HG02759 (cell line): ENCODE results near the gene IGFL2.
"Not testable (repeated sequence)": the region's sequence is repeated elsewhere in the genome, so short reads cannot be mapped to it uniquely, and the experiment has no call there.

ENCODE experiments used
- ATAC-seq: cut with Tn5 transposase; IDR thresholded peaks from one replicate; pipeline ENCODE4 v1.9.1; 2021; ENCODE audit warnings: mild to moderate bottlenecking, moderate library complexity; ENCODE audit not compliant: unreplicated experiment

The IGFL2 gene

DNA sequence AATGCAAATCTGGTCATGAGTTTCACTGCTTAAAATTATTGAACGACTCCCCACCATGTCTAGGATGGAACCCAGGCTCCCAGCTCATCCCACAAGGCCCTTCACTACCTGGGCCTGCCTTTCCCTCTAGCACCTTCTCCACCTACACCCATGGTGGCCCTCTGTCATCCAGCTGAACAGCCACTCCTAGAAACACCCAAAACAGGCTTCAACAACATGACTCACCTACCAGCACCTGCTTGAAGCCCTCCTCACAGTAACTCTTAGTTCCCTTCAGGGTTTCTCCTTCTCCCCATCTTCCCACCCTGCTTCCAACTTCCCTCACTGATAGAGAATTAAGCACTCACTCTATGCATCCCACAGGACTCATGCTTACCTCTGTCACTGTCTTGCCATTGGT is 6.6 kb upstream of the IGFL2 start:
- no peak for ATAC-seq

DNA sequence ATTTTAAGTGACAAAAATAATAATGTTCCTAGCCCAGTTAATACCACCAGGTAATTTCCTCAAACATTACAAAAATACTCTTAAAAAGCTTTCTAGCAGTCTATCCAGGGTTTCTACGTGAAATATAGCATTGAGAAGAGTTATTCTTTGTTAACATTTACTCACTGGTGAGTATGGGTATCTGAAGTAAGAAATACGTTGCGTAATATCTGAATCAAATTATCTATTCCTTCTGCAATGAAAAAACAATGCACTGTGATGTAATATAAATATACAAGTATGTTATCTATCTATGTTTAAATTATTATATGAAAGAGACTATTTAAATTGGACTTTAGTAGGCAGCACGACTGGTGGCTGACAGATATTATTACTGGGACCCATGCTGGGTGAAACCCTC is 5.7 kb upstream of the IGFL2 start:
- no peak for ATAC-seq

DNA sequence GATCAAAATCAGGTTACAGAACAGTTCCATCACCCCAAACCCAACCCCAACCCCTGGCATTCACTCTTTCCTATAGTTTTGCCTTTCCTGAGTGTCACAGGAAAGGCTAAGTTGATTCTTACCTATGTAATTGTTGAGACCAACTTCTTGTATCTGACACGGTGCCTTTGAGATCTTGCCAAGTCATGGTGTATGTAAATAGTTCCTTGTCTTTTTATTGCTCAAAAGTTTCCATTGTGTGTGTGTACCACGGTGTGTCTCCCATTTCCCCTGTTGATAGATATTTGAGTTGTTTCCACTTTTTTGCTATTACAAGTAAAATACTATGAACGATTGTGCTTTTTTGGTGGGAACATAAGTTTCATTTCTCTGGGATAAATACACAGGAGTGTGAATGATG is 3.3 kb upstream of the IGFL2 start:
- ATAC-seq, result no peak

DNA sequence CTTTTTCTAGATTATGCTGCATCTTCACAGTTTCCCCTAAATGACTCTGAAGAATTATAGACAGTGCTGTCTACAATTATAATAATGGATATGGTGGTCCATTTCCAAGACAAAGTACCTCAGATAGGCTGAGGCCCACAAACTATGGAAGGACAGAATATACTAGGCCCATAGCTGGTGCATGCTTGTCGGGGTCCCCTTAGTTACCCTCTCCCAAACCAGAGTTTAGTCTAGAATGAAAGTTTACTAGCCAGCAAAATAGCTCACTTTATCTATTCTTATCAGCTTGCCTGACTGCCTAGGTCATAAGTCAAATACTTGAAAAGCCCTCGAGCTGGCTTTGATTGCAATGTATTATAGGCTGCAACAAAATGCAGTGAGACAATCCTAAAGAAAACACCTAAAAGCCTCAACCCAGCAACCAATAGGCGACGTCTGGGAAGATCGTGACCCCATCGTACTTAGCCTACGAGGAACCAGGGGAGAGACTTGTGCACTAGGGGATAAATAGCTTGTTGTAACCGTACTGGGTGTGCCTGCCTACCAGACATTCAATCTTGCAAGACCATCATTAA is 785 bp upstream of the IGFL2 start:
- no peak for ATAC-seq

DNA sequence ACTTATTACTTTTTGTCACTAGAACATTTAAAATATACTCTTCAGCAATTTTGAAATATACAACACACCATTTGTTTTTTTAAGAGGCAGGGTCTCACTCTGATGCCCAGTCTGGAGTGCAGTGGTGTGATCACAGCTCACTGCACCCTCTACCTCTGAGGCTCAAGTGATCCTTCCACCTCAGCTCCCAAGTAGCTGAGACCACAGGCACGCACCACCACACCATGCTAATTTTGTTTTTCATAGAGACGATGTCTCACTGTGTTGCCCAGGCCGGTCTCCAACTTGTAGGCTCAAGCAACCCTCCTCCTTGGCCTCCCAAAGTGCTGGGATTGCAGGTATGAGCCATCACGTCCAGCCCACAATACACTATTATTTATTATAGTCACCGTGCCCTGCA is 2.6 kb downstream of the IGFL2 start:
- ATAC-seq, result no peak

DNA sequence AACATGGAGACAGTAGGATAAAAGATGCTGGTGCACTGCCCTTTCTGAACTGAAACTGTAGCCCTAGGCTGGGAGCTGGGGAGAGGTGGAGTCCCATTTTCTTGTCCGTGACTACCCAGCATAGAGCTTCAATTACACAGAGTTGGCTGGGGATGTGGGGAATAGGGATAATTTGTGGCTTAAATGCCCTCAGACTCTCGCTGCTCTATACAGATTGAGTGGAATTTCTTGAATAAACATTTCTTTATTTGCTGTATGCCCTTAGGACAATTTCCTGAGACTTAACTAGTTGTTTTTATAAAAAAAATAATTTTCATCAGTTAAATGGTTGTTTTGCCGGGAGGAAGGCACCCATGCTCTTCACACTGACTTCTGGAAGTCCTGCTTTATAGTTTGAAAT is 7.2 kb downstream of the IGFL2 start:
- no peak for ATAC-seq

DNA sequence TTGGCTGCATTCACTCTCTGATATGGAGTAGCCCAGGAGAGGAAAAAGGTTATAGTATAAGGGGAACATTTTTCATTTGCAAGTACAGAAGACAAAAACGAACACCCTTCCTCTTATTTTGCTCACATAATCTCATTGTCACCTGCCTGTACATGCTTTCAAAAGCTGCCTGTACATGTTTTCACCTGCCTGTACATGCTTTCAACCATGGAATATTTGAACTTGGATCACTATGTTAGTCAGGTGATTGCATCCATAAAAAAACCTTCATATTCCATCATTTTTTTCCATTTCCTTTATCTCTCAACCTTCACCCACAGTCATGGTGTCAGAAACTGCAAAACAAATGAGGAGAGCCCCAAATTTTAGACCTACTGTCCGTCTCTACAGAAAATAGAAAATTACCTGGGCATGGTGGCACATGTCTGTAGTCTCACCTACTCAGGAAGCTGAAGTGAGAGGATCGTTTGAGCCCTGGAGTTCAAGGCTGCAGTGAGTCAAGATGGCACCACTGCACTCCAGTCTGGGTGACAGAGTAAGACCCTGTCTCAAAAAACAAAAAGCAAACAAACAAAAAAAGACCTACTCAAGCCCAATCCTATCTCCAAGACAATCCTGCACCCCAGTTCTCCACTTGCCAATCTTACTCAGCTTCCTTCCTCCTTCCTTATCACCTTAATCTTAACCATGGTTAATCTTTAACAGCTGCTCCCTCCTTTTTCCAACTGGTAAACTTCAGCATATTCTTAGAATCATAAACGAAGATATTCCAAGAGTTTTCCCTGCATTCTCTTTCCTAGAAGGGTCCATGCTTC is 11.6 kb downstream of the IGFL2 start:
- no peak for ATAC-seq

DNA sequence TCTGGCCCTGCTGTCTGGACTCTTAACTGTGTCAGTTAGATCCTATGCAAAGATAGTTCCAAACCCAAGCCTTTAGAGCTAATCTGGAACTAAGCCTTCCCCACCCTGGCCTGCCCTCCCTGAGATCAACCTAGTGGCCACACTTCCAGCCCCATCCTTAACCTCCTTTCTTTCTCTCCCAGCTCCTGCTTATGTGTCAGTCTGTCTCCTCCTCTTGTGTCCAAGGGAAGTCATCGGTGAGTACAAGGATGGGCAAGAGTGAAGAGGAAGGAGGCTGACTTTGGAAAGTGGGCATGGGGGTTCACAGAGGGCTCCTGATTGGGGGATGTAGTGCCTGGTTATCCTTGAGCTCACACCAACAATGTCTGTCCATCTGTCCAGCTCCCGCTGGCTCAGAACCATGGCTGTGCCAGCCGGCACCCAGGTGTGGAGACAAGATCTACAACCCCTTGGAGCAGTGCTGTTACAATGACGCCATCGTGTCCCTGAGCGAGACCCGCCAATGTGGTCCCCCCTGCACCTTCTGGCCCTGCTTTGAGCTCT is 12.3 kb downstream of the IGFL2 start:
- ATAC-seq, result no peak

DNA sequence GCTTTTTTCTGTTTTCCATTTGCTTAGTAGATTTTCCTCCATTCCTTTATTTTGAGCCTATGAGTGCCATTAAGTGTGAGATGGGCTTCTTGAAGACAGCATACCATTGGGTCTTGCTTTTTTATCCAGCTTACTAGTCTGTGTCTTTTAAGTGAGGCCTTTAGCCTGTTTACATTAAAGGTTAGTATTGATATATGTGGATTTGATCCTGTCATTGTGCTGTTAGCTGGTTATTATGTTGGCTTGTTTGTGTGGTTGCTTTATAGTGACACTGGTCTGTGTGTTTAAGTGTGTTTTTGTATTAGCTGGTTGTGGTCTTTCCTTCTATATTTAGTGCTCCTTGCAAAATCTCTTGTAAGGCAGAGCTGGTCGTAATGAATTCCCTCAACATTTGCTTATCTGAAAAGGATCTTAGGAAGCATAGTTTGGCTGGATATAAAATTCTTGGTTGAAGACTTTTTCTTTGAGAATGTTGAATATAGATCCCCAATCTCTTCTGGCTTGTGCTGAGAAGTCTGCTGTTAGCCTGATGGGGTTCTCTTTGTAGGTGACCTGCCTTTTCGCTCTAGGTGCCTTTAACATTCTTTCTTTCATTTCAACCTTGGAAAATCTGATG is 13.7 kb downstream of the IGFL2 start:
- ATAC-seq, result not testable (repeated sequence)

DNA sequence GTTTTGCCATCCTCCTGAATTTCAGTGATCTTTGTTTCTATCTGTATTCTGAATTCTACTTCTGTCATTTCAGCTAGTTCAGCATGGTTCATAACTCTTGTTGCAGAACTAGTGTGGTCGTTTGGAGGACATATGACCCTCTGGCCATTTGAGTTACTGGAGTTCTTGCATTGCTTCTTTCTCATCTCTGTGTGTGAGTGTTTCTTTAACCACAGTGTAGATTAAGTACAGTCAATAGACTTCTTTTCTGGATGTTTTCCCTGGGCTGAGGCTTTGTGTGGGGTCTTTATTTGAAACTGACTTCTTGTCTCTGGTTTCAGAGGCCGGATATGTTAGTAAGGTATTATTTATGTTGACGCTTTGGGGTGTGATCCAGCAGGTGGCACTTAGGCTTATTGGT is 14.7 kb downstream of the IGFL2 start:
- no peak for ATAC-seq

DNA sequence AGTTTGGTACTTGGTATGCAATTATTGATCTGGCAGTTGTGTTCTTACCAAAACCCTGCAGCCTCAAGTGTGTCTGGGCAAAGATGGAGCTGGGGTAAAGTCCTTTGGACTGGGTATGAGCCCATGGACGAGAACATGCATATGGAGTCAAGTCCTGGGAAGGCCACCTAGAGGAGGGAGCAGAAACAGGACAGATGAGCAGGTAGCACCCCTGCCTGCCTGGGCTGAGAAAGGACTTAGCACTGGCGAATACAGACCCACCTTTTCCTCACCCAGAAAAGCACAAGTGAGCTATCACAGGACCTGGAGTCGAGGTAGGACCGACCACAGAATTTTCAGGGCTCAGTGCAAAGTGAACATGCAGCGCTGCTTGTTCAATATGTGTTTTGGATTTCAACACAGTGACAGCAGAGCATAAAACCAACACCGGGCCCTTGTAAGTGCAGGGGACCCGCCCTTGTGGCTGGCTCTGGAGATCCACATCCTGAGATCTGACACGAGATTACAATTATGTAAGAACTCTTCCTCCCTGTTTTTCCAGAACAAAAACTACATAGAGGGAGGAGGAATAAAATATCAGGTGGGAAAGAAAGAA is 25.9 kb downstream of the IGFL2 start:
- ATAC-seq, result no peak

DNA sequence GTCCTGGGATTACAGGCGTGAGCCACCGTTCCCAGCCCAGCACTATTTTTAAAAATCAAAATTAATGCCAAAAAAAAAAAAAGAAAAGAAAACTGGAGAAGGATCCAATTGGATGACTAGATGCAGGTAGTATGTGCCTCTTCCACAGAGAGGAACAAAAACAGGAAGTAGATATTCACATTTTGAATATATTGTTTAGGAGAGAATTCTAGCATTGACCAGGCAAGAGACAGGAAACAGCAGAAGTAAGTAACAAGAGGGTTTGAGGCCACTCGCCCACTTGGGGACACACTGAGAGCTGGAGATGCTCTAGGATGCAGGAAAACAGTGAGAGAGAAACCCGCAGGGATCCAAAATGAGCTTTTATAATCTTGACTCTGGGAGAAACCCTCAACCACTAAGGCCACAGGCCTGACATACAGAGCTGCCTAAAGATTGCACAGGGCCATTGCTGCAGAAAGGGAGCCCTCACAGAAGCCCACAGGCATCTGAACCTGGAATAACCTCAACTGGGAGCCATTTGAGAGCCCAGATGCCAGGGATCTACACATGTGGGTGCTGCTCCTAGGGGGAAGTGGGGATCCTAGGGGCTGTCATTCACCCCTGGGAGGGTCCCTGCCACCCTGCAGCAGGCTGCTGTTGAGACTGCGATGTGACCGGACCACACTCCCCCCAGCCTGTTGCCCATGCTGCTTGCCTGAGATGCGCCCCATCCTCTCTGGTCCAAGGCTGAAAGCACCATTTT is 28.2 kb downstream of the IGFL2 start:
- no peak for ATAC-seq

DNA sequence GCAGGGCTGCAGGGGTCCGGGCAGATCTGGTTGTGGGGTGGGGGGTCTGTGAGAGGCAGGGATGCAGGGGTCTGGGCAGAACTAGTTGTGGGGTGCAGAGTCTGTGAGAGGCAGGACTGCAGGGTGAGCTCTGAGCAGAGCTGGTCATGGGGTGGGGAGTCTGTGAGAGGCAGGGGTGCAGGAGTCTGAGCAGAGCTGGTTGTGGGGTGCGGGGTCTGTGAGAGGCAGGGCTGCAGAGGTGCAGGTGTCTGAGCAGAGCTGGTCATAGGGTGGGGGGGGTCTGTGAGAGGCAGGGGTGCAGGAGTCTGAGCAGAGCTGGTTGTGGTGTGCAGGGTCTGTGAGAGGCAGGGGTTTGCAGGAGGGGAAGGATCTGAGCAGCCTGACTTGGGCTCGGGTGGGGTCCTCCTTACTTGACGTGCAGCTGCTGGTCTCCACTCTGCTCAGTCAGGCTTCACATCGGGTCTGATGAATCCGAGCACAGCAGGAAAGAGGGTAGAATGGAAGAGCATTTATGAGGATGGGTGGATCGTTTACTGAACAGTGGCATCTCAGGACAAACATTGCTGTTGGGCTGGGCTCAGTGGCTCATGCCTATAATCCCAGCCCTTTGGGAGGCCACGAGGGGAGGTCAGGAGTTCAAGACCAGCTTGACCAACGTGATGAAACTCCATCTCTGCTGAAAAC is 31.2 kb downstream of the IGFL2 start:
- no peak for ATAC-seq

DNA sequence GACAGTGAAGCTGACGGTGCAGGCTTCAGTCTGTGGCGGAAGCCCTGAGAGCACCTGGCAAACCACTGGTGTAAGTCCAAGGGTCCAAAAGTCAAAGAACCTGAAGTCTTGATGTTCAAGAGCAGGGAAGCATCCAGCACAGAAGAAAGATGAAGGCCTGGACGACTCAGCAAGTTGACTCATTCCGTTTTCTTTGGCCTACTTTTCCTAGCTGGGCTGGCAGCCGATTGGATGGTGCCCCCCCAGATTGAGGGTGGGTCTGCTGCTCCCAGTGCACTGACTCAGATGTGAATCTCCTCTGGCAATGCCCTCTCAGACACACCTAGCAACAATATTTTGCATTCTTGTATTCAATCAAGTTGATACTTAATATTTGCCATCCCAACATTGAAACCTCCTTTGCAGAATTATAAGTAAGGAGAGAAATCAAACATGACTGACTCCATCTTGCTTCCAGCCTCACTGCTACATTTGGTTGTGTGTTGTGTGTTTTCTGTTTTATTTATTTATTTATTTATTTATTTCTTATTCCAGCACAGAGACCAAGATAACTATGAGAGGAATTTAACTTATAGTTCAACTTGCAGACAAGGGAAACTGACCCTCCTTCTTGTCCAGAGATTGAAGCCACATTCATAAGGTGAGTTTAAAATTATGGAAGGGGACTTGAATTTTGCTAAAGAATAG is 32.8 kb downstream of the IGFL2 start:
- ATAC-seq, result no peak

DNA sequence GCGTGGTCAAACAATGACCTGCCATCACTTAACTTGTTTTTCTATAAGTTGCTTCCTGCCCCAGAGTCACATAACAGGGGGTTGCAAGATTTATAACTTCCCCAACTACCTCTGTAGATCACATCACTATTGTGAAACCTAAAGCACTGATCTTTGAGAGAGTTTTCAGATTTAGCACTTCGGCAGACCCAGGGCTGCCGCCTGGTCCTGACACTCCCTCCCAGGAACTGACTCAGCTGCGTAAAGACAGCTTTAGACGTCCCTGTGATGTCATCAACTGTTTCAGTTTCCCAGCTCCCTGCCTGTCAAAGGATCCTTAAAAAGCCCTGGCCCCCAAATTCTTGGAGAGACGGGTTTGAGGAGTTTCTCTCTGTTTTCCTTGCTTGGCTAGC is 33.3 kb downstream of the IGFL2 start:
- ATAC-seq, result no peak

DNA sequence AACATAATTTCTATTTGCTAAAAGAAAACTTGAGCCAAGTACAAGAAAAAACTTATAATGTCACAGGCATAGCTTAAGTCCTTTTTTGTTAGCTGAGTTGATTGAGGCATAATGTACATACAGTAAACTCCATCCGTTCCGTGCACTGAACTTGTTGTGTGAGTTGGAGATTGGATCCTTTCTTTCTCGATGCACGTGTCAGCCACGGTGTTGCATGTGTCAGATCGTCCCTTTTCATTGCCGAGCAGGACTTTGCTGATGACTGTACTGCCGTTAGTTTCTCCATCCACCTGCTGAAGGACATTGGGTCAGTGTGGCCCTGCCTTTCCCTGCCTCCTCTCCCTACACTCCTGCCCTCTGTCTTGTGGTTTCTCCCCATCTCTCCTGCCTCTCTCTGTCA is 34.4 kb downstream of the IGFL2 start:
- ATAC-seq, result no peak

DNA sequence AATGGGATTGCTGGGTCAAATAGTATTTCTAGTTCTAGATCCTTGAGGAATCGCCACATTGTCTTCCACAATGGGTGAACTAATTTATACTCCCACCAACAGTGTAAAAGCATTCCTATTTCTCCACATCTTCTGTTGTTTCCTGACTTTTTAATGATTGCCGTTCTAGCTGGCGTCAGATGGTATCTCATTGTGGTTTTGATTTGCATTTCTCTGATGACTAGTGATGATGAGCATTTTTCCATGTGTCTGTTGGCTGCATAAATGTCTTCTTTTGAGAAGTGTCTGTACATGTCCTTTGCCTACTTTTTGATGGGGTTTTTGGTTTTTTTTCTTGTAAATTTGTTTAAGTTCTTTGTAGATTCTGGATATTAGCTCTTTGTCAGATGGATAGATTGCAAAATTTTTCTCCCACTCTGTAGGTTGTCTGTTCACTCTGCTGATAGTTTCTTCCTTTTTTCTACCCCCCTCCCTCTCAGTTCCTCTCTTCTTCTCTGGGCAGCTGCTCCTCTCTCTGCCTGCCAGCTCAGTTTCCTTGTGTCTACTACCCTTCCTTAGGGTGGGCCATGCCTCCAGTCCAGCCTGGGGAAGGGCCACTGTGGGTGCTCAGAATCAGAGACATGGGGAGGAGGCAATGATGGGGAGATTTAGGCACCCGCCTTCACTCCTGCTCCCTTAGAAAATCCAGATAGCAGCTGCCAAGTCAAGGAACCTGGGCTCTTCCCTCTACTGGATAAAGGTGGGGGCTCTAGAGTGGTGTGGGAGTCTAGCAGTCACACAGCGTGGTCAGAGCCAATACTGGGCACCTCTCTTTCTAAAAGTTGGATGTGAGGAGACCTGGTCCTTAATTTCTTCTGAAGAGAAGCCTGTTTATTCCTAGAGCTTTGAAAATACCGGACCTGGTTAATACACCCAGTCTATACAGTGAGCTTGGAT is 37.0 kb downstream of the IGFL2 start:
- ATAC-seq, result not testable (repeated sequence)

DNA sequence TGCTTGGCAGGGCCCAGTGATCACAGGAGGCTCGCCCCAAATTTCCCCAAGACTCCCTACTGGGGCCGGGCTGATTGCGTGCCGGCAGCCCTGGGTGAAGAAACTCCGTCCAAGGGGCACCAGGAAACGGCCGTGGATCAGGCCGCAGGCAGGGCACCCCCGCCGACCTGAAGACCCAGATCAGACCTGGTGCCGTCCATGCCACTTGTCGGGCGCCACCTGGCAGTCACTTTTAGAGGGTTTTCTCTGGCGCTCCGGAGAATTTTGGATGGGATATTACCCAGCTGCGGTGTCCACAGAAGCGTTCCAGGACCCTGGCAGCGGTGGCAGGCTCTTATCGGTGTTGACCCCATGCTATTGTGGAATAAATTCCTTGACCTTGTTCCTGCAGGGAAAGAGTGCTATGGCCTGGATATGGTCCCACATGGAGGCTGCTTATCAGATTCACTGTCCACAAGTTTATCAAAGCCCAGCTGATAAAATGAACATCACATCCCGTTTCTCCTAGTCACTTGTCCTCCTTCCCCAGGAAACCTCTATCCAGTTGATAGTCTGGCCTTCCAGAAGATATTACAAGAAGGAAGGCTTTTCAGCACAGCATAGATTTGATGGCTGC is 38.2 kb downstream of the IGFL2 start:
- no peak for ATAC-seq
